Measurements from ENCODE around the gene OTULINL.
A peak's percentile ranks its signal among the peaks of the same experiment; 100 is the strongest.
"Not testable (repeated sequence)": the region's sequence is repeated elsewhere in the genome, so short reads cannot be mapped to it uniquely, and the experiment has no call there.

The OTULINL gene

DNA sequence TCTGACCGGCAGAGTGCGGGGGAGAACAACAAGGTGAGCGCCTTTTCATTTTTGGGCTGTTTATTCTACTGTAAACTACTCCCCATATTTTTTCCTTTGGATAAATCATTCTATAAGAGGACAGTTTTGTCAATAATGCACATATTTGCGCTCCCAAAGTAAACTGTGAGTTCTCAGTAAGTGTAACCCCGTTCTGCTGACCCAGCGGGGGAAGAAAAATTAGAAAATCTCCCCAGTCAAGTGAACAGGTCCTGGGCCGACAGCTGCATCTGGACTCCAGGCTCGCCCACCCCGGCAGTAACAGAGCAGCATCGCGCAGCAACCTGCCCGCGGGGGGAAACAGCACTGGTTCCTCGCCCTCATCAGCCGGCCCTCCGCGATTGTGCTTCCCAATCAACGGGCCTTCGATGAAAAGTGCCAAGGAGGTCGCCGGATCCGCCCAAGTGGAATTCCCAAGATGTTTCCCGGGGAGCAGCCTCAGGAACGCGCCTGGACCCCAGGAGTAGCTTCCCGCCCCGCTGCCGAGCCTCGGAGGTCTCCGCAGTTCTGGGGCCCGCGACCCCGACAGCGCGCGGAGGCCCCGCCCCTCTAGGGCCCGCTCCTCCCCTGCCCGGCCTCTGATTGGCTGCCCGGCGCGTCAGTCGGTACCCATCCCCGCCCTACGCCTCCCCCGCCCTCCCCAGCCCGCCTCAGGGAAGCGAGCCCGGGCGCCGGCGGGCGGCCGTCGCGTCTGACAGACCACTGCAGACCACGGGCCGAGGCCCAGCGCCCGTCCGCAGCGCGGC, at the start of gene OTULINL:
Gene OTULINL (plus strand): TSS at position 687 of the 785 bp plus-strand sequence. CDS start 103 bp downstream, outside the sequence.
- peak within 1 kb of the TSS in 10 of 11 experiments; percentile 57 to 80 (median 68); a peak in 20 of 22 replicates for H3K9ac ChIP-seq
- peak within 1 kb of the TSS; percentile 93 to 98 (median 96) for H3K4me2 ChIP-seq

DNA sequence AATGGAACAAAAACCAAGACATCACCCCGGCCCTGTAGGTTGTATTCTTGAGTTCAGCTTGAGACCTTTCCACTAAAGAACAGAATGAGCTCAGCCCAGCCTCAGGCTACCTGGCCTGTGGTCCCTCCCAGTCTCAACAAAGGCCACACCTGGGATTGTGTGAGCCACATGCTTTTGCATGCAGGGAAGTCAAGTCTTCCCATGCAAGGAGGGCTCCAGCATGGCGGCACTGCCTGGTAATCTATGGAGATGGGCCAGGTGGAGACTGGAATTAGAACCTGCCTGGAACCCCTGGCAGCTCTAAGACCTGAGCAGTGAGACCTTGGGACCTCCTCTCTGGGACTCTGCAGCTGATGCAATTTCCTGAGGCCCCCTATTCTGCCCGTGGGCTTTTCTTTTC, 49.4 kb upstream of the OTULINL start:
- Histone ChIP-seq H3K4me3 (no peak overlapping the region), H3K9ac (no peak overlapping the region), H4K20me1 (no peaks in the 10 kb centered on the region), H3K9me3 (replicated peaks in 1 of 11) (0 out of 22 replicates have a peak, but pooled peaks cover 0 to 4% (median 0%) of the 10 kb centered on the region in 11 experiments), H3K4me2 (no peak overlapping the region), H3K27me3 (no peaks in the 10 kb centered on the region), H3K4me1 (peaks cover 14 to 22% (median 17%) of the 10 kb centered on the region in 10 experiments), H3K36me3 (no peaks in the 10 kb centered on the region), H3K27ac (no peak overlapping the region)
- TF ChIP-seq Cebpa-rat (IDR thresholded peaks at IDR 0.05): no peak

More for the DNA sequence above, at the start of gene OTULINL:
- no peak for TF ChIP-seq Cebpa-rat (IDR thresholded peaks at IDR 0.05)
- Histone ChIP-seq H3K36me3 (no peaks in the 10 kb centered on the region), H3K4me1 (peaks cover 0 to 18% (median 10%) of the 10 kb centered on the region in 10 experiments; a peak in 17 of 20 replicates), H4K20me1 (peaks cover 0 to 9% (median 0%) of the 10 kb centered on the region in 11 experiments; a peak in 6 of 22 replicates), H3K27me3 (peaks cover 32 to 64% (median 51%) of the 10 kb centered on the region in 11 experiments), H3K4me3 (peak within 1 kb of the TSS; percentile 61 to 76 (median 67)), H3K9me3 (replicated peaks in 1 of 11) (peaks cover 6 to 23% (median 17%) of the 10 kb centered on the region in 11 experiments; a peak in 18 of 22 replicates), H3K27ac (peak within 1 kb of the TSS in 4 of 11 experiments; percentile 28 to 59 (median 50); a peak in 6 of 22 replicates)

DNA sequence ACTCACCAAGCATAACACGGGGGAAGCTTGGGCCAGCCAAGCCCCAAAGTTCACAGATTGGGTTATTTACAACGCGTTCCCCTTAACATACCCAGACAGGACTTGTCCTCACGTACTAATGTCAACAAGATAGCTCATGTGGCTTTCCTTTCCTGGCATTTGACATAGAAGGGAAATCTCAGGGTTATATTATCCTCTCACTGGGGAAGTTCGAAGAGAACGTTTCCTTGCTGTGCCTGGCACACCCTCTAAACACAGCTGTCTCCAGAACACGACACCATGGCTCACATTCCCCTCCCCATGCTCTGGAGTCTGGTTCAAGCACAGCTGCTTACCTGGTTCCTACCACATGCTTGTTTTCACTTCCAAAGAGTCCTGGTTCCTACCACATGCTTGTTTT, 46.8 kb upstream of the OTULINL start:
- Histone ChIP-seq H3K4me1 (peaks cover 14 to 22% (median 17%) of the 10 kb centered on the region in 10 experiments), H3K4me2 (peak overlapping the region; percentile 38 to 79 (median 65)), H3K27ac (peak overlapping the region in 5 of 11 experiments; percentile 1 to 35 (median 20); a peak in 7 of 22 replicates), H3K9ac (peak overlapping the region in 3 of 11 experiments; percentile 1 to 9 (median 1); a peak in 2 of 22 replicates), H3K4me3 (no peak overlapping the region), H4K20me1 (no peaks in the 10 kb centered on the region), H3K36me3 (no peaks in the 10 kb centered on the region), H3K27me3 (no peaks in the 10 kb centered on the region), H3K9me3 (replicated peaks in 1 of 11) (peaks cover 0 to 18% (median 10%) of the 10 kb centered on the region in 11 experiments; a peak in 9 of 22 replicates)
- TF ChIP-seq Cebpa-rat (IDR thresholded peaks at IDR 0.05): no peak

GRCh38 chr5:14545308-14545707, 36.3 kb upstream of the OTULINL start:
- H3K4me2 ChIP-seq: peak overlapping the region in 9 of 11 experiments; percentile 18 to 92 (median 64); a peak in 17 of 22 replicates
- TF ChIP-seq Cebpa-rat (IDR thresholded peaks at IDR 0.05): peak in 6 of 11 experiments; percentile 16 to 86 (median 40); a peak in 7 of 22 replicates
- H3K4me3 ChIP-seq: no peak overlapping the region
- H4K20me1 ChIP-seq: no peaks in the 10 kb centered on the region; a peak in 1 of 22 replicates
- H3K9me3 ChIP-seq (replicated peaks in 1 of 11): peaks cover 19 to 58% (median 34%) of the 10 kb centered on the region in 11 experiments
- H3K27ac ChIP-seq: peak overlapping the region in 6 of 11 experiments; percentile 17 to 64 (median 52); a peak in 10 of 22 replicates
- H3K36me3 ChIP-seq: no peaks in the 10 kb centered on the region
- peaks cover 0 to 11% (median 0%) of the 10 kb centered on the region in 11 experiments; a peak in 2 of 22 replicates for H3K27me3 ChIP-seq
- no peak overlapping the region for H3K9ac ChIP-seq
- peaks cover 16 to 71% (median 48%) of the 10 kb centered on the region in 10 experiments for H3K4me1 ChIP-seq

DNA sequence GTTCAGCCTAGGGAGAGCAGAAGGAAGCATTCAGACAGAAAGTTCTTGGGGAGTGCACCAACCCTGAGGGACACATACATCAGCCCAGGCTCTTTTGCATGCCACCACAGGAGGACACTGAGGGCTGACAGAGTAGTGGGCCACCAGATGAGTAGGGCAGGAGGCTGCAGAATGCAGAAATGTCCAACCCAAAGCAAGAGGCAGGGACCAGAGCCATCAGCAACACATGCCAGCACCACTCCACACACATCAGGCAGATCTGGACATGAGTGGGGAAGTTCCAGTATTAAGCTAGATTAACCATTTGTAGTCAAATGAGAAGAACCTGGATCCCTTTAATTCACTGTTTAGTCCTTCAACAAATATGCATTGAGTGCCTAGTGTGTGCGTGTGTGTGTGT, 35.7 kb upstream of the OTULINL start:
- peak overlapping the region in 6 of 11 experiments; percentile 17 to 64 (median 50); a peak in 10 of 22 replicates for H3K27ac ChIP-seq
- no peaks in the 10 kb centered on the region for H3K36me3 ChIP-seq
- peaks cover 0 to 16% (median 3%) of the 10 kb centered on the region in 11 experiments; a peak in 9 of 22 replicates for H3K27me3 ChIP-seq
- no peaks in the 10 kb centered on the region; a peak in 1 of 22 replicates for H4K20me1 ChIP-seq
- peaks cover 16 to 71% (median 48%) of the 10 kb centered on the region in 10 experiments for H3K4me1 ChIP-seq
- no peak for TF ChIP-seq Cebpa-rat (IDR thresholded peaks at IDR 0.05)
- H3K4me2 ChIP-seq: peak overlapping the region in 9 of 11 experiments; percentile 18 to 92 (median 64); a peak in 14 of 22 replicates
- H3K9me3 ChIP-seq (replicated peaks in 1 of 11): peaks cover 13 to 52% (median 29%) of the 10 kb centered on the region in 11 experiments
- H3K4me3 ChIP-seq: no peak overlapping the region
- no peak overlapping the region for H3K9ac ChIP-seq

DNA sequence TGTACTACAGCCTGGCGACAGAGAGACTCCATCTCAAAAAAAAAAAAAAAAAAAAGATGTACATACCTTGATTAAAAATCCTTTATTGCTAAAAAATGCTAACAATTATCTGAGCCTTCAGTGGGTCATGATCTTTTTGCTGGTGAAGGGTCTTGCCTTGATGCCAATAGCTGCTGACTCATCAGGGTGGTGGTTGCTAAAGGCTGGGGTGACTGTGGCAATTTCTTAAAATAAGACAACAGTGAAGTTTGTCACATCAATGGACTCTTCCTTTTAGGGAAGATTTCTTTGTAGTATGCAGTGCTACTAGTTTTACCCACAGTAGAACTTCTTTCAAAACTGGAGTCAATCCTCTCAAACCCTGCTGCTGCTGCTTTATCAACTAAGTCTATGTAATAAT, 33.9 kb upstream of the OTULINL start:
- Histone ChIP-seq H3K27ac (peak overlapping the region in 2 of 11 experiments; percentile 46 to 50; a peak in 4 of 22 replicates), H3K27me3 (peaks cover 0 to 17% (median 7%) of the 10 kb centered on the region in 11 experiments; a peak in 9 of 22 replicates), H3K9ac (no peak overlapping the region), H4K20me1 (no peaks in the 10 kb centered on the region; a peak in 1 of 22 replicates), H3K9me3 (replicated peaks in 1 of 11) (peaks cover 0 to 40% (median 19%) of the 10 kb centered on the region in 11 experiments; a peak in 17 of 22 replicates), H3K4me1 (peaks cover 16 to 80% (median 48%) of the 10 kb centered on the region in 10 experiments), H3K36me3 (no peaks in the 10 kb centered on the region), H3K4me2 (peak overlapping the region in 7 of 11 experiments; percentile 8 to 92 (median 75); a peak in 11 of 22 replicates), H3K4me3 (no peak overlapping the region)
- TF ChIP-seq Cebpa-rat (IDR thresholded peaks at IDR 0.05): peak in 1 of 11 experiments; percentile 11; a peak in 1 of 22 replicates

DNA sequence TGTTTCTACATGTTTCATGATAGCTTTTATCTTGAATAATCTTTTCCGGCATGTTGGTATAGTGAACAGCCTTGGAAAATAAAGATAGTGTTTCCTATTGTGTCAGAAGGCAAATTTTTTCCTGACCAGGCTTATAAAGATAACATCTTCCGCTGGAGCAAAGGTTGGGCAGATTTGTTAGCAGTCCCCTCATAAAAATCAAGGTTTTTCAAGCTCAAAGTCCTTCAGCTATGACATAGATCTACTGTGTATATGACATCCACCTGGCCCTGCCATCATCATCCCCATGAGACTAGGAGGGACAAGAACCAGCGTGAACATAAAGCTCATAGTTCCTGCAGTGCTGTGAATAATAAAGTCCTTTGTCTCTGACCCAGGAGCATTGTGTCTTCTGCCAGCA, 30.4 kb upstream of the OTULINL start:
- no peak for TF ChIP-seq Cebpa-rat (IDR thresholded peaks at IDR 0.05)
- H3K27me3 ChIP-seq: peaks cover 0 to 17% (median 7%) of the 10 kb centered on the region in 11 experiments; a peak in 9 of 22 replicates
- no peak overlapping the region for H3K4me2 ChIP-seq
- no peak overlapping the region for H3K9ac ChIP-seq
- no peaks in the 10 kb centered on the region for H3K36me3 ChIP-seq
- H3K4me1 ChIP-seq: peaks cover 15 to 49% (median 33%) of the 10 kb centered on the region in 10 experiments
- H3K27ac ChIP-seq: no peak overlapping the region
- peaks cover 8 to 46% (median 43%) of the 10 kb centered on the region in 11 experiments; a peak in 21 of 22 replicates for H3K9me3 ChIP-seq (replicated peaks in 1 of 11)
- H4K20me1 ChIP-seq: no peaks in the 10 kb centered on the region; a peak in 1 of 22 replicates
- no peak overlapping the region for H3K4me3 ChIP-seq

DNA sequence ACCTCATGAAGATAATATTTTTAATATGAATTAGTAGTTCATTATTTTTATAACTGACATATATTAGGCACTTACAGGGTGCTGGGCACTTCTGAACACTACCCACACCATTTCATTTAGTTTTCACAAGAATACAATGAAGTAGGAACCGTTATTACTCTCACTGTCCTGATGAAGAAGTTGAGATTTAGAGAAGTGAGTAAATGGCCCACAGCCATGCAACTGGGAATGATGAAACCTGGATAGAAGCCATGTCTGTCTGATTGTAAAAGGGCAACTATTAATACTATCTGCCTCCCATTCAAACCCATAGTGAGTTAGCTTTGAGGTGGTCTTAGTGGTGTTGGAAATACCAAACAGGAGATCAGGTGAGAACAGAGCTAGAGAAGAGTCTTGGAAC, 29.6 kb upstream of the OTULINL start:
- peaks cover 0 to 17% (median 7%) of the 10 kb centered on the region in 11 experiments; a peak in 9 of 22 replicates for H3K27me3 ChIP-seq
- H3K4me2 ChIP-seq: peak overlapping the region in 4 of 11 experiments; percentile 10 to 45 (median 22); a peak in 3 of 22 replicates

GRCh38 chr5:14554288-14554687, 27.3 kb upstream of the OTULINL start:
- peaks cover 0 to 10% (median 5%) of the 10 kb centered on the region in 11 experiments; a peak in 9 of 22 replicates for H3K27me3 ChIP-seq

More for the DNA sequence above, 29.6 kb upstream of the OTULINL start:
- Histone ChIP-seq H3K4me3 (no peak overlapping the region), H4K20me1 (no peaks in the 10 kb centered on the region; a peak in 1 of 22 replicates), H3K9ac (no peak overlapping the region), H3K4me1 (peaks cover 17 to 46% (median 30%) of the 10 kb centered on the region in 10 experiments), H3K36me3 (no peaks in the 10 kb centered on the region), H3K9me3 (replicated peaks in 1 of 11) (peaks cover 8 to 43% (median 38%) of the 10 kb centered on the region in 11 experiments; a peak in 21 of 22 replicates), H3K27ac (no peak overlapping the region)
- no peak for TF ChIP-seq Cebpa-rat (IDR thresholded peaks at IDR 0.05)

More at GRCh38 chr5:14554288-14554687, 27.3 kb upstream of the OTULINL start:
- H3K4me3 ChIP-seq, H3K36me3 ChIP-seq, H3K9ac ChIP-seq, H3K4me2 ChIP-seq, H3K27ac ChIP-seq, H4K20me1 ChIP-seq: not testable (repeated sequence)
- Histone ChIP-seq H3K9me3 (replicated peaks in 1 of 11) (peaks cover 8 to 43% (median 38%) of the 10 kb centered on the region in 11 experiments; a peak in 21 of 22 replicates), H3K4me1 (peaks cover 30 to 42% (median 34%) of the 10 kb centered on the region in 10 experiments)

Measured in BLaER1 treated with 17β-estradiol and CSF1 and Interleukin-3, amounts not matched to agents 10 nM and 100 nM (cell line).